Epidermal melanocyte (primary cell): ENCODE measurements around the gene RAB29.

Source experiments
- DNase-seq: peaks from one replicate; pipeline ENCODE4 v3.0.0; 2011; ENCODE audit warnings: low spot score; ENCODE audit not compliant: insufficient read length

The RAB29 gene

GRCh38 chr1:205797168-205797567 is 21.9 kb upstream of the RAB29 start:
- no peak for DNase-seq

- no peak for DNase-seq
Measured at GRCh38 chr1:205794011-205794730, 18.9 kb upstream of the RAB29 start.

GRCh38 chr1:205792961-205793673 is 17.8 kb upstream of the RAB29 start:
- DNase-seq = no peak

DNA sequence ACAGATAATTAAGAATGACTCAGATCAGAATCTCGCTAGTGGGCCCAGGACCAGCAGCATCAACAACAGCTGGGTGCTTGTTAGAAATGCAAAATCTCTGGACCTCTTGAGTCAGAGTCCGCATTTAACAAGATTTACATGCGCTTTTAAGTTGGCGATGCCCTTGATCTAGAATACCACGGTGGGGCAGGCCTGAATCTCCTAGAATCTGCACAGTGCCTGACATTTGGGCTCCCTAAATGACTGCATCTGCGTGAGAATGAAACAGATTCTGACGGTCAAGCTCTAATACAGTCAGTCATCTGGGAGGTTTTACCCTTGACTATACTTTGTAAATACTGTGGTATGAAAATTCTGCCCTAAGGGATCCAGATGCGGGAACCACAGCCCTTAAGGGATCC is 17.2 kb upstream of the RAB29 start:
- DNase-seq = no peak

GRCh38 chr1:205791568-205792180 is 16.4 kb upstream of the RAB29 start:
- peak; percentile 71 for DNase-seq

DNA sequence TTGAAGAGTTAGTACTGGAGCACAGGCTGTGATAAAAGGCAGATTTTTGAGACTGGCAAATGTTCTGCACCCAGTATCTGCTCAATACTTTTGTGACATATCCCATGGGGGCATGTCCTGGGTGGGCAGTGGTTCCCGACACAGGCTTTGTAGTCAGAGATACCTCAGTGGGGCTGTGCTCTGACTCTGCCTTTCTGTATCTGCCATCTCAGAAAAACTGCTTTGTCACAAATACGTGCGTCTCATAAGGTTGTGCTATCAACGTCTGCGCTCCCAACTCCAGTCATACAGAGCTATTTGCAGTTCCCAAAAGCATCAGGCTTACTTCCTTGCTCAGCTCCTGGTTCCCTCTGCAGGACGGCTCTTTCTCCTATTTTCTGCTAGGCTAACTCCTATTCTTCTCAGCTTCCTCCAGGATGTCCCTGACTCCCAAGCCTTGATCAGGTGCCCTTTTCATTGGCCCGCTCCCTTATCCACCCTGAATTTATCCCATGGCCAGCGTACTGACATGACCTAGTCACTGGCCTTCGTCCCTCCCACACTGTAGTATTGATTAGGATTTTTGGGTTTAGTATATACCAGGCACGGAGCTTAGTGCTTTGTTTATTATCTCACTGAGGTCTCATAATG is 12.1 kb upstream of the RAB29 start:
- no peak for DNase-seq

- no peak for DNase-seq
Measured at GRCh38 chr1:205786601-205787000, 11.3 kb upstream of the RAB29 start.

DNA sequence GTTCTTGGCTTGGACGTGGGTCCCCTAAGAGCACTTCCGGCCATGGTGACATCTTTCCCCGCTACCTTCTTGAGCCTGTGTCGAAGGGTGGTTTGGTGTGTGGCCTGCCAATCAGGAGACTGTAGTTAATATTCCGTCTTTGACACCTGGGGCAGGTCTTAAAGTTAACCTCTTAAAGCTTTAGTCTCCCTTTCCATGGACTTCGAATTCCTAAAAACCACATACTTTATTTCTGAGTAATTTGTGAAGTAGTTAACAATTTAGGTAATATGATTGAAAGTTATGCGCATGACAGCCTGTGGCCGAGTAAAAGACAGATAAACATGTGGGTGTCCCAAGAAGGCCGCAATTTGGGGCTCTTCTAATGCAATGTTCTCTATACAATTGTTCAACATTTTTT is 10.2 kb upstream of the RAB29 start:
- DNase-seq = no peak

- no peak for DNase-seq
Measured at GRCh38 chr1:205783904-205784303, 8.6 kb upstream of the RAB29 start.

DNA sequence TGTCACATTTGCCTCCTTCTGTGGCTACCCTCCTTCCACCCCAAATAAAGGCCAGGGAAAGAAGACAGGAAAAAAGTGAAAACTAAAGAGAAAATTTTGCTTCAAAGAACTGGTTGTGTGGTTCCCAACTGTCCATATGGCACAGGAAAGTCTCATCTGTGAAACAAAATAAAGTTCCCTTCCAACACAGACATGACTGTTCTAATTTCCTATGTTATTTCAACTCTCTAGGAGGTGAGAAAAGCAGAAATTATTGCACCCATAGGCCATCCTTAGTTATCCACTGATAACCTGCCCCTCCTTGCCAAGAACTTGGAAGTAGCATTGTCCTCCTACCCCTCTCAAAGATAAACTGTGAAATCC is 8.1 kb upstream of the RAB29 start:
- no peak for DNase-seq

- no peak for DNase-seq
Measured at GRCh38 chr1:205782627-205783432, 7.5 kb upstream of the RAB29 start.

DNA sequence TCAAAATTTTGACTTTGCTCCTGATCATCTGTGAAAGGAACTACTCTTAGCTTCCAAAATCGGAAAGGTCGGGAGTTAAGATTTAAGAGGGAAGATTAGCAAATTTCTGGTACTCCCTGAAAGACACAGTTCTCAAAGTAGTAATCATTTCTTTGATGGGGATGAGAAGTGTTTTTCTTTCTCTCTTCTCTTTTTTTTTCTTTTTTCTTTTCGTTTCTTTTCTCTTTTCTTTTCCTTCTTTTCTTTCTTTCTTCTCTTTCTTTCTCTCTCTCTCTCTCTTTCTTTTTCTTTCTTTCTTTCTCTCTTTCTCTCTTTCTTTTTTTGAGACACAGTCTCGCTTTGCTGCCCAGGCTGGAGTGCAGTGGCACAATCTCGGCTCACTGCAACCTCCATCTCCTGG is 5.1 kb upstream of the RAB29 start:
- no peak for DNase-seq

- no peak for DNase-seq
Measured at GRCh38 chr1:205777994-205778393, 2.7 kb upstream of the RAB29 start.

DNA sequence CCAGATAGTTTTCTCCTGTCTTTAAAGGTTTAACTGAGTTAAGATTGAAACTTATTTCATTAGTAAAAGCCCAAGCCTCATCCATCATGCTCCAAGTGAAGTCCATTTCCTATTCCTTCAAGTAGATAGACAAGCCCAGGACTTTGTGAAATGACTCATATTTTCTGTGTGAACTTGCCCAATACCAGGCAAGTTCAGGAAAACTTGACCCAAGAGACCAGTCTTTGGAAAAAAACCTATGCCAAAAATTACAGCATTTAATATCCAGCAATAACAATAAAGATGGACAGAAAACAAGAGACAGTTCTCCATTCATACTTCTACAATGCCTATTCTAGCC is 405 bp upstream of the RAB29 start:
- DNase-seq = no peak

DNA sequence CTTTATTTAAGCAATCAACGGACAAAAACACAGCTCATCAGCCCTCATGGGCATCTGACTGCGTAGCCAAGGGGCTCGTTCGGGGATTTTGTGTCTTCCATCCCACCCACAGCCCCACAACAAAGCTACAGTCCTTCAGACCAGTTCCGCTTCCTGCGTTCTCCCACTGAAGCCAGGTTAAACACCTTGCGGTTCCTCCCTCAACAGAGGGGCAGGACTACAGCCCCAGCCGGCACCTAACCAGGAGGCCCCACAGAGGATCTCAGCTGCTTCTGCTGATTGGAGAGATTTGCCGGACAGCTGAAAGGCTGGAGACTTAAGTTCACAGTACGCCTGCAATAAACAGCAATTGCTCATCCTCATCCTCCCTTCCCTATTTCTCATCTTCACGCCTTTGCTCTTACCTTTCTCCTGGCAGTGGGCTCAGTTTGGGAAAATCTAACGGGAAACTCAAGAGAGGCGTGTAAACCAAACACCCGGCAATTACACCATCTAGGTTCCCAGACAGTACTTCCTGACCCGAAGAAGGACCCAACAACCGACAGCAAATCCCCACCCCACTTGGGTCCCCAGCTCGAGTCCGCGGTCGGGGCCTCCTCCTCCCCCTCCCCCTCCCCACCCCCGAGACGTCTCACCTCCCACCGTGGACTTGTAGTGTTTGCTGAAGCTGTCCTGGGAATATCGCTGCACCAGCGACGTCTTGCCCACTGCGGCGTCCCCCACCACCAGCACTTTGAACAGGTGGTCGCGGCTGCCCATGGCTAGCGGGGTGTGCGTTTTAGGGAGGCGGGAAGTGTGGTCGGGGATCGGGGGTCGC is 876 bp downstream of the RAB29 start:
- no peak for DNase-seq

- DNase-seq = no peak
Measured at GRCh38 chr1:205772607-205773032, 2.7 kb downstream of the RAB29 start.

DNA sequence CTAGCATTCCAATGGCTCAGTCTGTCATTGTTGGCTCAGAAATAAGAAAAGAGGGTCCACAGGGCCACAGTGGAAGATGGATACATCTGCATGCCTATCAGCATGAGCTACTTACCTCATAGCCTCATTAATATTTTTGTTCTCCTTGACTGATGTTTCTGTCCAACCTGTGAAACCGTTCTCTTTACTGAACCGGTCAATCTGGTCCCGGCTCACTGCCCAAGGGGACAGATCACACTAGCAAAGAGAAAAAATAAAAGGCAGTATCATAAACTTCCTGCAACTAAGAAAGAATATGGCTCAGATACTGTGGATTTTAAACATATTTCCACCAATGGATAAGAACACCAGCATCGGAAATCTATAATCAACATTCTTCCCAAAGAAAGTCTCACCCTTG is 4.7 kb downstream of the RAB29 start:
- no peak for DNase-seq

DNA sequence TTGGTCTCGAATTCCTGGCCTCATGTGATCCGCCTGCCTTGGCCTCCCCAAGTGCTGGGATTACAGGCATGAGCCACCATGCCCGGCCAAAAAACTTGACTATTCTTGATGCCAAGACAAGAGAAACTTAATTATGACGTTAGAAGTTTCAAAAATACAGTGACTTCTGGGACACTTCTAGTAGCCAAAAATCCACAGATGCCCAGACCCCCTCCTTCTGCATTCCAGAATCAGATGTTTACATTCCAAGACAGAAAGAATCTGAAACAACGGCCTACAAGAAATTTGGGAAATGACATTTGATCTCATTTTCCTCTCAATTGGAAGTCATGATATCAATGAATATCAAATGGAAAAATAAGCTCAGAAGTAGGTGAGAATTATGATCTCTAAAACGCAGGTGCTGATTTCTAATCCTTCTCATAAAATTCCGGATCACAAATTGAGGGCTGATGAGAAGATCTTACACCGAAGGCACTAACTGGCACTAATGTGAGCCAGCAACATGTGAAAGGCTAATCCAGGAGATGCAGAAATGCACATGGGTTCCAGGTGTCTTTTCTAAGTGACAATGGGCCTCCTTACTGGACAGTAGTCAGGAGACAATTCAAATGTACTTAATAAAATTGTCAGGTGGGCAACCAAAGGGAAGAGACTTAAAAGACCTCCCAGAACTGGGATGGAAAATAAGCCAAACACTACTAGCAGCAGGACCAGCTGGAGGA is 5.5 kb downstream of the RAB29 start:
- DNase-seq = no peak

- no peak for DNase-seq
Measured at GRCh38 chr1:205767248-205767647, 8.0 kb downstream of the RAB29 start.

DNA sequence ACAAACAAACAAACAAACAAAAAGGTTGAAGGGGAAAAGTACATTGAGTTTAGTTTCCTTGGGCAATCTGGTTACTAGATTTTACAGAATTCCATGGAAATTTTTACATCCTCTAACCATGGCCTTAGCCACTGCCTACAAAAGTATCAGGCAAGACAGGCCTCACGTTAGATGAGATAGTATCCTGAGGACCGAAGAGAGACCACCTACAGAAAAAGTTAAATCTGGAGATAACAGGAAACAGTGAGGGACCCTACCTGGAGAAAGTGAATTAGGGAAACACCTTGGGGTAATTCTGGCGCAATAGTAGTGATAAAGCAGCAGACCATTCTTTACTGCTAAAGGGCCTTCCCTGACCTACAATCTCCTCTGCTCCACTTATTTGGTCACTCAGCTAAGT is 8.7 kb downstream of the RAB29 start:
- no peak for DNase-seq
